Ovary (tissue), 9 donors: ENCODE measurements around the gene WDR1. TPM values are rescaled to one million over a fixed set of nuclear protein-coding genes. Genes with fewer than 3 reads are reported as not detected.

ENCODE experiments used
- DNase-seq, 5 donors: peaks; one replicate each; pipeline ENCODE4 v3.0.0-alpha.2; 2019 to 2020
- H3K27ac ChIP-seq, 2 donors: fragments of 200-600 bp; one replicate each; pipeline versions ENCODE4 v1.5.1 to v1.8.0; 2019 to 2022
- H3K27me3 ChIP-seq: fragments of 200-600 bp; one replicate; pipeline ENCODE4 v1.8.0; 2022
- H3K36me3 ChIP-seq: fragments of 200-600 bp; sonication (generic); one replicate; pipeline ENCODE4 v1.5.1; 2019
- H3K4me1 ChIP-seq: one replicate; pipeline ENCODE4 v1.8.1; 2013; ENCODE audit warnings: mild to moderate bottlenecking, moderate library complexity; ENCODE audit not compliant: insufficient read depth
- H3K4me3 ChIP-seq: fragments of 200-600 bp; sonication (generic); one replicate; pipeline ENCODE4 v1.5.1; 2017
- H3K9me3 ChIP-seq, 2 donors: fragments of 200-600 bp in 1 of 2; sonication (generic) in 1 of 2; one replicate each; pipeline versions ENCODE4 v1.5.1 to v1.8.1; 2013 to 2019; ENCODE audit warnings: mild to moderate bottlenecking in 1 of 2, moderate library complexity in 1 of 2
- CTCF ChIP-seq, 3 donors: fragments of 450-650 bp in 2 of 3; fragments of 200-600 bp in 1 of 3; IDR thresholded peaks; one replicate each; pipeline versions ENCODE4 v1.5.1 to v1.8.0; 2016 to 2022; ENCODE audit warnings: antibody characterized with exemption in 3 of 3, mild to moderate bottlenecking in 1 of 3
- EP300 ChIP-seq: sonication (generic); formaldehyde crosslinking; IDR thresholded peaks from one replicate; pipeline ENCODE4 v1.6.1; 2017; ENCODE audit warnings: antibody characterized with exemption
- POLR2A ChIP-seq: fragments of 450-650 bp; IDR thresholded peaks from one replicate; pipeline ENCODE4 v1.6.1; 2017; ENCODE audit warnings: antibody characterized with exemption, mild to moderate bottlenecking, moderate library complexity
- WGBS, 3 donors: extraction: QIAGEN DNeasy Blood & Tissue Kit in 1 of 3; methylation state at CpG; one replicate each; pipeline versions ENCODE4 v1.1.5 to v1.1.7; 2013 to 2017; 5-methylcytosine and 5-hydroxymethylcytosine counted together
- intact Hi-C, 4 donors: fragments of 100-400 bp; cut with DNase I; formaldehyde crosslinking; loops; one replicate each; pipeline versions ENCODE4 v1.11.0 to v1.15.1; 2022 to 2023
- polyA plus RNA-seq, 2 donors: library from polyadenylated mRNA; stranded (reverse); fragments of 200-250 nt in 1 of 2; fragments of 350-450 nt in 1 of 2; fragmentation: Illumina TruSeq in 1 of 2; extraction: RNeasy Lipid Tissue Mini Kit (QIAGEN cat#74804) in 1 of 2; gene quantifications; one replicate each; pipeline ENCODE4 v1.2.3, GENCODE V29; 2013 to 2014
- total RNA-seq, 7 donors: library from RNA; depleted of rRNA in 2 of 7; stranded (reverse); fragments of >200 nt in 2 of 7; fragmentation: NEBNext Ultra II Directional in 3 of 7; extraction: Animal tissue kit (Norgen Biotek cat#: 25700) in 3 of 7; gene quantifications; one replicate each; pipeline versions ENCODE4 v1.1.0 to v1.2.4, GENCODE V29; 2016 to 2023
- donor health status: DM: no; HTN: no; CAD: no; lungs with moderate emphysema.
- donor health status: DM: no; HTN: no; CAD: no.
- donor health status: Bipolar disorder and iron deficiency.
- donor health status: DM: yes; HTN: yes; CAD: no.
- donor health status: DM: no; HTN: no; CAD: no.
- donor health status: DM: yes; HTN: yes; CAD: no.

Gene WDR1
- total and polyA plus RNA-seq, 9 donors: 67.2 to 352 (median 260) TPM

DNA sequence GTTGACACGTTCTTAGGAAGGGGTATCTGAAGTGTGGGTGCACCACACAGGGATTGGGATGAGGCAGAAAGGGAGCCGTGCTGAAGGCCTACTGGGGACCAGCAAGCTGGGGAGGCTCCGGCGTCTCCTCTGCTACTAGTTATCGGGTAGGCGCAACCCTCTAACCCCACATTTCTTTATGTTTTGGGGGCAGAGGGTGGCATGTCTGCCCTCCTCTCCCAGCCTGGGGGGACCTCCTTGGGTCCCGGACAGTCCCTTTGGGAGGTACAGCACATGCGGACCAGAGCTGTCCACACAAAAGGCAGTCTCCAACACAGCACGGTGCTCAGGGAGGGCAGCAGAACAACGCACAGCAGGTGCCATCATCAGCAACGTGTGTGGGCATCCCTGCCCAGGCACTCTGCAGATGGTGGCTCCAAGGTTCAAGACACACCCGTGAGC, 33.2 kb downstream of the WDR1 start:
- H3K4me3 ChIP-seq: no peak overlapping the region
- WGBS, 3 donors: 89 to 96% (median 91%) methylated on average over 12 of the region's 12 CpGs
- no peaks in the 10 kb centered on the region for H3K9me3 ChIP-seq
- no peaks in the 10 kb centered on the region for H3K4me1 ChIP-seq
- no peaks in the 10 kb centered on the region for H3K36me3 ChIP-seq
- DNase-seq: peak in 3 of 5 donors; percentile 8 to 22 (median 8)
- no peaks in the 10 kb centered on the region for H3K27me3 ChIP-seq
- no peak for TF ChIP-seq EP300
- no peak for TF ChIP-seq CTCF (IDR thresholded peaks at IDR 0.05)
- TF ChIP-seq POLR2A: no peak
- intact Hi-C loops: no loop called here
- no peak overlapping the region for H3K27ac ChIP-seq

DNA sequence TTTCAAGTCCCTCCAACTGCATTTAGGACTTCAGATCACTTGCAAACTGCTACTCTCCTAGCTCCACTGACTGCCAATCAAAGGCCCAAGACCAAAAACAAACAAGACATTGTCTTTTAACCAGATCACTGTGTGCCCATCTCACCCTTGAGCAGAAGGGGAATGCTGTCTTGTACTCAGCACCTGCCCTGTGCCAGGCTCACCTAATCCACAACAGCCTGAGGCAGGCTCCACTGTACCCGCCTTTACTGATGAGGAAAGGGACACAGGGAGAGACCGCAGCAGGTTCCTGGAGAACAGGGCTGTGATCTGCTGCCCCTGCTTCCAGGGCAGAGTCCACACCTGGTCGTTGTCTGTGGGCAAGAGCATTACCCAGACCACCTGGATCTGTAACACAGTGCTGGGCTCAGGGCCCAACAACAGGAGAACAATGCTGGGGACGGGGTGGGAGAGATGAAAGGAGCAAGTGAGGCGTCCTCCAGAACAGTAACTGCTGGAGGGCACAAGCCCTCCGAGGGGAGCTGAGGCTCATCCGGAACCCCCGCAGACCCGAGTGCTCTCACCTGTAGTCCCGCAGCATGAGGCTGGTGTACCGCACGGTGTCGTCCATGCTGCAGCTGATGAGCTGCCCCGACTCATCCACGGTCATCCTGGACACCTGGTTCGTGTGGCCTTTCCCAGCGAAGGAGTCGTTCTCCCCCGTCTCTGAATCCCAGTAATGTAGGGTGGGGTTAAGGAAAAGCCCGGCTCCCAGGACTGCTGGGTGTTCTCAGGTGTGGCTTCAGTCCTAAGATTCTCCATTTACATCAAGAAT, 33.9 kb downstream of the WDR1 start:
- WGBS, 3 donors: 87 to 96% (median 95%) methylated on average over 20 of the region's 20 CpGs
- H3K27me3 ChIP-seq: no peaks in the 10 kb centered on the region
- TF ChIP-seq CTCF (IDR thresholded peaks at IDR 0.05): no peak
- TF ChIP-seq POLR2A: no peak
- no peak for TF ChIP-seq EP300
- peak in 3 of 5 donors; percentile 13 to 34 (median 14) for DNase-seq
- H3K36me3 ChIP-seq: no peaks in the 10 kb centered on the region
- no peak overlapping the region for H3K27ac ChIP-seq
- no peaks in the 10 kb centered on the region for H3K9me3 ChIP-seq
- H3K4me1 ChIP-seq: no peaks in the 10 kb centered on the region
- H3K4me3 ChIP-seq: no peak overlapping the region
- intact Hi-C loops: no loop called here

DNA sequence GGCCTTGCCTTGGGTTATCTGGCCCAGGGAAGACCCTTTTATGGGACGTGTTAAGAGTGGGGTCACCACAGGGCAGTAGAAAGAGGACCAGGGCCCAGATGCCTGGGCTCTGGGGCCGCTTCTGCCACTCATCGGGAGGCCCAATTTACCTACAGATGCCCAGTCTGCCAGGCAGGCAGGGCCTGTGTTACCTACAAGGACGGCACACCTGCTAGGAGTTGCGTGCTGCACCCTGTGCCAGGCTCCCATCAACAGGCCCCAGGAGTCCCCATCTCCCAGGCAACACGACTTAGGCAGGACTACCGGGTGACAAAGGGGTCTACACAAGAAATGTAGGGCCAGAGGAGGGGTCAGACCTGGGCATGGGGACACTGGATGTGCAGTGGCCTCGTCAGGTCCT, 34.6 kb downstream of the WDR1 start:
- WGBS, 3 donors: 90 to 94% (median 93%) methylated on average over 8 of the region's 8 CpGs
- DNase-seq: peak in 3 of 5 donors; percentile 9 to 30 (median 14)
- Histone ChIP-seq H3K27ac (no peak overlapping the region), H3K9me3 (no peaks in the 10 kb centered on the region), H3K4me3 (no peak overlapping the region), H3K4me1 (no peaks in the 10 kb centered on the region), H3K36me3 (no peaks in the 10 kb centered on the region), H3K27me3 (no peaks in the 10 kb centered on the region)
- intact Hi-C loops: no loop called here
- no peak for TF ChIP-seq EP300

GRCh38 chr4:10081218-10081606, 35.4 kb downstream of the WDR1 start:
- TF ChIP-seq EP300 (no peak), CTCF (IDR thresholded peaks at IDR 0.05) (no peak)
- Histone ChIP-seq H3K27ac (no peak overlapping the region), H3K36me3 (no peaks in the 10 kb centered on the region), H3K4me3 (no peak overlapping the region), H3K9me3 (no peaks in the 10 kb centered on the region), H3K4me1 (no peaks in the 10 kb centered on the region), H3K27me3 (no peaks in the 10 kb centered on the region)
- peak in 2 of 5 donors; percentile 9 to 15 for DNase-seq
- WGBS, 3 donors: 87 to 92% (median 89%) methylated on average over 12 of the region's 12 CpGs
- intact Hi-C loops: no loop called here

GRCh38 chr4:10080589-10081217, 35.9 kb downstream of the WDR1 start:
- 87 to 93% (median 90%) methylated on average over 10 of the region's 10 CpGs for WGBS, 3 donors
- Histone ChIP-seq H3K4me1 (no peaks in the 10 kb centered on the region), H3K27me3 (no peaks in the 10 kb centered on the region), H3K4me3 (no peak overlapping the region), H3K36me3 (no peaks in the 10 kb centered on the region), H3K27ac (no peak overlapping the region), H3K9me3 (no peaks in the 10 kb centered on the region)
- DNase-seq: peak in 2 of 5 donors; percentile 5 to 10
- TF ChIP-seq POLR2A: no peak
- no peak for TF ChIP-seq EP300
- TF ChIP-seq CTCF (IDR thresholded peaks at IDR 0.05): no peak
- intact Hi-C loops: no loop called here
